ENCODE measurements around the gene LRCH1.

DNA sequence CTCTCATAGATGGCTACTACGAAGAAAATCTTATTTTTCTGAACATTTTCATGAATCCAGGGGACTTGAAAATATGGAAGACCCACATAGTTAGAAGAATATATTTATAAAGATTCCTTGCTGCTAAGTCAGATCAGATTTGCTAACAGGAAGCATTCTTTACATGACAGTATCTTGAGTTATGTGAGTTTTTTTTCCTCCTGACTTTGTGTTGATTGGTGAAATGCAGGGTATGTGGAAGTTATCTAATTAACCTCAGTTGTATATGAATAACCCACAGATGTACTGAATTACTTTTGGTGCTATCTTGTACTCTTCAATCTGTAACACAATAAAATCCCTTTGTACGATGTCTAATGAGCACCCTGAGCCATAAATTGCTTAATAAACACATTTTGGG is 190.2 kb downstream of the LRCH1 start:
- TF ChIP-seq, protein P1, sequence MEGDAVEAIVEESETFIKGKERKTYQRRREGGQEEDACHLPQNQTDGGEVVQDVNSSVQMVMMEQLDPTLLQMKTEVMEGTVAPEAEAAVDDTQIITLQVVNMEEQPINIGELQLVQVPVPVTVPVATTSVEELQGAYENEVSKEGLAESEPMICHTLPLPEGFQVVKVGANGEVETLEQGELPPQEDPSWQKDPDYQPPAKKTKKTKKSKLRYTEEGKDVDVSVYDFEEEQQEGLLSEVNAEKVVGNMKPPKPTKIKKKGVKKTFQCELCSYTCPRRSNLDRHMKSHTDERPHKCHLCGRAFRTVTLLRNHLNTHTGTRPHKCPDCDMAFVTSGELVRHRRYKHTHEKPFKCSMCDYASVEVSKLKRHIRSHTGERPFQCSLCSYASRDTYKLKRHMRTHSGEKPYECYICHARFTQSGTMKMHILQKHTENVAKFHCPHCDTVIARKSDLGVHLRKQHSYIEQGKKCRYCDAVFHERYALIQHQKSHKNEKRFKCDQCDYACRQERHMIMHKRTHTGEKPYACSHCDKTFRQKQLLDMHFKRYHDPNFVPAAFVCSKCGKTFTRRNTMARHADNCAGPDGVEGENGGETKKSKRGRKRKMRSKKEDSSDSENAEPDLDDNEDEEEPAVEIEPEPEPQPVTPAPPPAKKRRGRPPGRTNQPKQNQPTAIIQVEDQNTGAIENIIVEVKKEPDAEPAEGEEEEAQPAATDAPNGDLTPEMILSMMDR (IDR thresholded peaks at IDR 0.05; ENCODE audit: insufficient read depth, low read length) = no peak
- no peak for TF ChIP-seq GABPA (IDR thresholded peaks at IDR 0.05; ENCODE audit: low read depth)
- TF ChIP-seq, protein P2, sequence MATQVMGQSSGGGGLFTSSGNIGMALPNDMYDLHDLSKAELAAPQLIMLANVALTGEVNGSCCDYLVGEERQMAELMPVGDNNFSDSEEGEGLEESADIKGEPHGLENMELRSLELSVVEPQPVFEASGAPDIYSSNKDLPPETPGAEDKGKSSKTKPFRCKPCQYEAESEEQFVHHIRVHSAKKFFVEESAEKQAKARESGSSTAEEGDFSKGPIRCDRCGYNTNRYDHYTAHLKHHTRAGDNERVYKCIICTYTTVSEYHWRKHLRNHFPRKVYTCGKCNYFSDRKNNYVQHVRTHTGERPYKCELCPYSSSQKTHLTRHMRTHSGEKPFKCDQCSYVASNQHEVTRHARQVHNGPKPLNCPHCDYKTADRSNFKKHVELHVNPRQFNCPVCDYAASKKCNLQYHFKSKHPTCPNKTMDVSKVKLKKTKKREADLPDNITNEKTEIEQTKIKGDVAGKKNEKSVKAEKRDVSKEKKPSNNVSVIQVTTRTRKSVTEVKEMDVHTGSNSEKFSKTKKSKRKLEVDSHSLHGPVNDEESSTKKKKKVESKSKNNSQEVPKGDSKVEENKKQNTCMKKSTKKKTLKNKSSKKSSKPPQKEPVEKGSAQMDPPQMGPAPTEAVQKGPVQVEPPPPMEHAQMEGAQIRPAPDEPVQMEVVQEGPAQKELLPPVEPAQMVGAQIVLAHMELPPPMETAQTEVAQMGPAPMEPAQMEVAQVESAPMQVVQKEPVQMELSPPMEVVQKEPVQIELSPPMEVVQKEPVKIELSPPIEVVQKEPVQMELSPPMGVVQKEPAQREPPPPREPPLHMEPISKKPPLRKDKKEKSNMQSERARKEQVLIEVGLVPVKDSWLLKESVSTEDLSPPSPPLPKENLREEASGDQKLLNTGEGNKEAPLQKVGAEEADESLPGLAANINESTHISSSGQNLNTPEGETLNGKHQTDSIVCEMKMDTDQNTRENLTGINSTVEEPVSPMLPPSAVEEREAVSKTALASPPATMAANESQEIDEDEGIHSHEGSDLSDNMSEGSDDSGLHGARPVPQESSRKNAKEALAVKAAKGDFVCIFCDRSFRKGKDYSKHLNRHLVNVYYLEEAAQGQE (IDR thresholded peaks at IDR 0.05; ENCODE audit: insufficient replicate concordance, low read depth) = no peak

All from HL-60 (cell line).